Right forelimb (tissue), 1 donor: ENCODE data around the gene BRD3.
A peak's percentile ranks its signal among the peaks of the same experiment; 100 is the strongest.

Source experiments
- DNase-seq: peaks from one replicate; pipeline ENCODE4 v3.0.0-alpha.2; 2018

BRD3 gene

DNA sequence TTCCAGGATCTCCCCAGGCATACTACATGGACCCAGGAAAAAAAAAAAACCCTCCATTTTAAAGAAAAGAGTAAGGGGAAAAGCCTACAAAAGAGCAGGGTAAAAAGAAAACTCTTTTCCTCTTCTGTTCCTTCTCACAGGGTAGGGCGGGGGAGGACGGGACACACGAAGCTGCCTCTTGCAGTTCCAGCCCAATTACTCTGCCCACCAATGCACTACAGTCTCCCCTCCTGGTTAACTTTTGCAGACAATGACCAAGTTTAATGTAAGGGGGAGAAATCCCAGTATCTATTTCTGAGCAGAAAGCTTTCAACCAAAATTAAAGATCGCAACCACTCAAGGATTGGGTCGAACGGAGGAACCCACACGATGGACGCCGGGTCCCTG is 1.3 kb downstream of the BRD3 start:
- DNase-seq = no peak

DNA sequence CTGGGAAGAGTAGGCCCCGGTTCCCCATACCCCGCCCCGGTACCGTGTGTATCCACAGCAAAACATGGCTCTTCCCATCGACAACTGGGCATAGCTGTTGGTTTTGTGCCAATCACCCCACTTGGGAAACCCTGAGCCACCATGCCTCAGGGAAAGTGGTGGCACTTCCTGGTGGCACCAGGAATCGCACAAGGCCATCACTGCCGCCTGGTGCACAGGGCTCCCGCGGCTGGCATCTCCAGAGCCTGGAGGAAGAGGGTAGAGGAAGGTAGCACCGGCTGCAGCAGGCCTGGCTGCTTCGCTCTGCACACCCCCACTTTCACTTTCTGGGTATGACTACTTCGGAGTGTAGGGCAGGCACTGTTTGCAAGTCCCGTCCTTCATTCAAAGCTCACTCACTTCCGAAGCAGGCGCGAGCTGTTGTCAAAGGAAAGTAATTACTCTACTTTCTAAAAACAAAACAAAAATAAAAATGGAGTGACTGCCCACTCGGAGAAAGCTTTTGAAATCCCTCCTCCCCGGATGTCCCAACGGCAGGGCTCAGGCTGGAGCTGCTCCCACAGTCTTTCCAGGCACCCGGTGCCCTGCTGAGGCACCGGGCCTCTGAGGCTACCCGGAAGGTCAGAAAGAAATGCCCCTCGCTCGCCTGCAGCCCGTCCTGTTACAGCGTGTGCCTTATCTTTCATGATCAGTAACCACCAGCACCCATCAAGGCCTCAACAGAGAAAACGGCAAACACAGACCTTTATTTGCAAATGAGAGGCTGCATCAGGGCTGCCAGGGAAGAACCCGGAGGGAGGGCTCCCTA is 2.0 kb downstream of the BRD3 start:
- no peak for DNase-seq

DNA sequence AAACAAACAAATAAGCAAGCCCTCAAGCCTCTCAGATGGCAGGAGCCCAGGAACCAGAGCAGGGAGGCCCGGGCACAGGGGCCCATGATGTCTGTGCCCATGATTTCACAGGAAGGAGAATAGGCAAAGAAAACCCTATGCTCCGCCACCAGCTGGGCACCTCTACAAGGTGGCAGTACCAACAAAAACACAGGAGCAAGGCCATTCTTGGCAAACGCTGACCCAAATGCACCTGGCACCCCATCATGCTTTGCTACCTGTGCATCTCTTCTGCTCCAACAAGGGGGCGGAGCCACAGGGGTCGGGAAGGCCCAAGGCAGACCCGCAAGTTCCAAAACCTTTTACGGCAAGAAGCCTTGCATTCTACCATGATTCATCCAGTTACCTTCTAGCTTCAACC is 3.1 kb downstream of the BRD3 start:
- no peak for DNase-seq

DNA sequence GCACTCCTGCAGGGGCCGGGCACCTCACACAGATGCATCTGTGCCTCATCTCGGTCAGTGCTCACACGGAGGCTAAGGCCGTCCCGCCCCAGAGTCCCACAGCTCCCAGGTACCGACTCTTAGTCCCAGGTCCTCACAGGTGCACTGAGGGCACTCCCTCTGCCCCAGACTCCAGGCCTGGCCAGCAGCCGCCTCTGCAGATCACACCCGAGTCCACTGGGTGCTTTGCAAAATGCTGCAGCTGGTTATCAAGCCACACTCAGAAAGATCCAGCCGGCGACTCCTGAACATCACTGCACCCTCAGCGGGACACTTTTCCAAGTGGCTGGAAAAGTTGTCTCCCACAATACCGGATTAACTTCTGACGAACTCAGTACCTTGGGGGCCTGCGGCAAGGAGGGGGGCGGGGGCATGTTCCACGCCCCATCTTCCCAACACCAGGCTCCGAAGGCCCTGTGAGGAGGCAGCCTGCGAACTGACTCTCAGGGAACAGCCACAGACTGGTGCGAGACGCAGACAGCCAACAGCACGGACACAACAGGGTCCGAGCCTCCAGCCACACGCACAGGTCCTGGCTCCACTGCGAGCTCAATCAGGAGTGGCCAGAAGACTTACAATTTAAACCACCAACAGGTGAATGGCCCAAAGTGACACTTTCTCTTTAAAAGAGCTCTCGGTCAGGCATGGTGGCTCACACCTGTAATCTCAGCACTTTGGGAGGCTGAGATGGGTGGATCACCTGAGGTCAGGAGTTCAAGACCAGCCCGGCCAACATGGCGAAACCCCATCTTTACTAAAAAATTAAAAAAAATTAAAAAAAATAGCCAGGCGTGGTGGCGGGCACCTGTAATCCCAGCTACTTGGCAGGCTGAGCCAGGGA is 4.0 kb downstream of the BRD3 start:
- no peak for DNase-seq

DNA sequence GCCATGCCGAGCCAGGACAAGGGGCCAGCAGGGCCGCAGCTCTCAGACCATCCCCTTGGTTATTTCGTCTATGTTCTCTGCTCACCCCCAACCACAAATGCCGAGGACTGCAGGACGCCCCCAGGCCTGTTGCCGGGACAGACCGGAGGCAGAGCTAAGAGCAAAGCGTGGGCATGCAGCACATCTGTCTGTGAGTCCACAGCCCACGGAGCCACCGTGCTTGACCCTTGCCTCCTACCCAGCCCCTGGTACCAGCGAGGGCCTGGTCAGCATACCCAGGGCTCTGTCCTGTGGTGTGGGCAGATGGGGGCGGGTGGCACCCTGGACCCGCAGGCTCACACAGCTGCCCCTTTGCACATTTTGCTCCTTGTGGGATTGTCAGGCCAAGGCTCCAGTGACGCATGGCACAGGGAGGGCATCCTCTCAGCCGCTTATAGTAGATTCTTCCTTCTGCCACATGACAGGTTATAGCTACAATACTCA is 4.7 kb downstream of the BRD3 start:
- DNase-seq = no peak

DNA sequence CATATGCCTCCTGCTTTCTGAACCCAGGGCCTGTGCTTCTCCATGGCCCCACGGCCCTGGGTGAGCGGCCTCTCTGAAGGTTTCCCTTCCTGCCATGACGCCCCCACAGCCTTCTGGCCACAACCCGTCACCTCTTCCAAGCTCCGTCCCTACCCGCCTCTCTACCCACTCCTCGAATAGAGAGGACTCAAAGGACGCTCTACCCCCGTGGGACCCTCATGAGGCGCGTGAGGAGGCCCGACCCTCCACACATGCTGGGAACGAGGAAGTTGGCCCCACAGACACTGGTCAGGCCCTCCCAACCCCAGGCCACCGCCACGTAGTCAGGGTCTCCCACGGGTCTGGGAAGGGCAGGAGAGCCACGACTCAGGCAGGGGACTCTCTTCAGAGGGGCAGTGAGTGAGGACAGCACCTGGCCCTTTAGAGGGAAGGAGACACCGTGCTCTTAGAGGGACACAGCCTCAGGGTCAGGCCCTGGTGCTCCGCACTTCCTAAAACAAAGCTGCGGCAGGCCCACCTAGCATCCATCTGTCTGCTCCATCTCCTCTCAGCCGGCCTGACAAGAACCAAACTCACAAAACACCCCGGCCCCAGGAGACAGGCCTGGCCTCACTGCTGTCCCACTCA is 5.3 kb downstream of the BRD3 start:
- no peak for DNase-seq

DNA sequence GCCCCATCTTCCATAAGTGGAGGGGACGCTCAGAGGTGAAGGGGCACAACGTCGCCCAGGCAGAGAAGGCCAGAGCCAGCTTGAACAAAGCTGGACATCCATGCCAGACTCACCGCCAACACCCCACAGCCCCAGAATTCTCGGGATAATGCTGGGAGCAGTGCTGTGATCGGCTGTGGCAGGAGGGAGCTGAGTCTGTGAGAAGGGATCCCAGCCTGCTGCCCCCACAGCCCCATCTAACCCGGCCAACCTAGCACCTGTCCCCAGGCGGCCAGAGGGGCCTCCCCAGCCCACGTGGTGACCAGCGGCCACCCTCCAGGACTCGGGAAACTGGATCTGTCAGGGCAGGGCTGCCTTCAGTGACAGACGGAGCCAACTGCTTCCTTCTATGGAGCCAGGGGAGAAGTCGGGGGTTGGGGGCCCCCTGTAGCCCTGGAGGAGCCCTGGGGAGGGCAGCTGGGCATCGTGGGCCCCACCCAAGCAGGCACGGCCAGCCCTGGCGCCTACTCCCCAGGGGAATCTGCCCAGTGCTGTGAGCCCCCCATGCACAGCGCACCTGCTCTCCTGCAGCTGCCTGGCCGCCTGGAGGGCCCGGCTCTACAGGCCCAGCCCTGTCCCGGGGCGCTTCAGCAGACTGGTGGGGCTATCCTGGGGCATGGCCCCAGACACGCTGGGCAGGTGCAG is 6.0 kb downstream of the BRD3 start:
- DNase-seq = no peak

DNA sequence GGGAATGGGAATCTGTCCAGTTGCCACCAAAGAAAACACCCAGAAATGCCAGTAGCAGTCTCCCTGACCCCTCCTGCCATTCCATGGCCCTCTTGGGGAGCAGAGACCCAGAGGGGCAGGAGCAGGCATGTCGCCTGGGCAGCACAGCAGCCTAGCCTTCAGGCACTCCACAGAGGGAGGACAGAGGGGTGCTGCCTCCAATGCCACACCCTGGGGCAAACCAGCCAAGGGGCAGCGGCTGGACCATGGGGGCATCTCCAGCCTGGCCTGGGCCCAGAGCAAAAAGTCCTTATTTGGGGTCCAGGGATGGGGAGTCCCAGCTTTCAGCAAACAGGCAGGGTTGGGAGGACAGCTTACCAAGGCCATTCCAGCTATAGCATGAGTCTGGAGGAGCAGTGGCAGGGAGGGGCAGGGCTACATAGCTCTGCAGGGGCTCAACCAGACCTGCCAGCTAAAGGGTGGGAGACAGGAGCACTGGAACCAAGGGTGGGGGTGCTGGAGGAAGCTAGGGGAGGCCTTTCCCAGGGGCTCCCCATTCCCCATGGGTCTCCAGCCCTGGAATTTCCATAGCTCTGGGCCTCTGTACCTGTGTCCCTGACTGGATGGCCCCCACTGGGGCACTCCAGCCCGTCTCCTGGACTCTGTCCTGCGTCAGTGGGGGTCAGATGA is 6.7 kb downstream of the BRD3 start:
- no peak for DNase-seq

DNA sequence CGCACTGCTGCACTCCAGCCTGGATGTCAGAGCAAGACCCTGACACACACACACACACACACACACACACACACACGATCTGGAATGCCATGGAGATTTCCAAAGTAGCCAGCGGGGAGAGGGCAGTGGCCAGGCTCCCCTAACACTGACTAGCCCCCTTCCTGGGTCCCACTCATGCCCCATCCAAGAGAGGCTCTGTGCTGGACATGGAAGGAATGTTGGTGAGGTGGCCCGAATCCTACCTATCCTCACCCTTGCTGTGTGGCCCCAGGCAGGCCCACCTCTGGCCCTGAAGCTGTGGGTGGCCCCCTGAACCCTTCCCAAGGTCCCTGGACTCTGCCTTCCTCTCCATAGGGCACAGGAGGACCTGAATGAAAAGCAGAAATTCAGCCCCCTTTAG is 7.3 kb downstream of the BRD3 start:
- no peak for DNase-seq

DNA sequence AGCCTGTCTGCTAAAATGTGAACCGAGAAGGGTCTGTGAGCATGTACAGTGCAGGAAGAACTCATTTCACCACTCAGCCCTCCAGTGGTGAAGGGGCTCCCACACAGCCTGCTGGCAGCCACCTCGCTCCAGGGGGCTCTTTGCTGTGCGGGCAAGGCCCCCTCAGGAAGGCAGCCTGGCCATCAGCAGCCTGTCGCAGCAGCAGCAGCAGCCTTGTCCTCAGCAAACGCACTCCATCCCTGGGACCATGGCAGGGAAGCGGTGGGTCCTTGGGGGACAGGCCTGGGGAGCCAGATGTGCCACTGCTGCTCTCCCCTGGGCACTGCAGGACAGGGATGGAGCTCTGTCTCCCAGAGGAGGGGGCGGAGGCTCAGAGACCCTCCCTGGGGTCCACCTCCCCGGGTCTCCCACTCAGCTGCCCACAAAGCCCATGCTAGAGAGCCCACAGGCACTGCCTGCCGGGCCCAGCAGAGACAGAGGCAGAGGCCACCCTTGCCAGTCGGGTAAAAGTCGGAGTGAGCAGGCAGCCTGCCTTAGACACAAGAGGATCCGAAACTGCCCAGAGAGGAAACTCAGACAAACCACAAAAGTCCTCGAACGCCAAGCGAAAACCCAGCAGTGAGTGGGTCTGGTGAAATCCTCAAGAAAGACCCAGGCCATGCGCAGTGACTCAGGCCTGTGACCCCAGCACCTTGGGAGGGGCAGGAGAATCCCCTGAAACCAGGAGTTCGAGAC is 8.0 kb downstream of the BRD3 start:
- DNase-seq = no peak

DNA sequence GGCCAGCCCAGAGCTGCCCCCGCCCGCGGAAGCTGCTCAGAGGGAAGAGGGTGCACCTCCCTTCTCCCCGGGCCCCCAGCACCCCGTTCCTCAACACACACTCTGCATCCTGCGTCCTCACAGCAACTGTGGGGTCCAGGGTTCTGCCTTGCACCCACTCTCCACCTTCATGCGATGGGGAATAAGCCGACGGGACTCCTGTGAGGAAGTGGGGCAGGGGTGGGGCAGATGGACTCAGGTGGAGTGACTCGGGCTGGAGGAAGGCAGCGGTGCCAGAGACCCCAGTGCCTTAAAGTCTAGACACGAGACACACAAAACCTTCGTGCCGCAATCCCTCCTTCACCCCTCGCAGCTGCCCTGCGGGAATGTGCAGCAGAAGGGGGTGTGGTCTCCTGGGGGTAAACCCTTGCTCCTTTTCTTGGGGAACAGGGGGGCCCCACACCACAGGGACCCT is 8.6 kb downstream of the BRD3 start:
- no peak for DNase-seq

DNA sequence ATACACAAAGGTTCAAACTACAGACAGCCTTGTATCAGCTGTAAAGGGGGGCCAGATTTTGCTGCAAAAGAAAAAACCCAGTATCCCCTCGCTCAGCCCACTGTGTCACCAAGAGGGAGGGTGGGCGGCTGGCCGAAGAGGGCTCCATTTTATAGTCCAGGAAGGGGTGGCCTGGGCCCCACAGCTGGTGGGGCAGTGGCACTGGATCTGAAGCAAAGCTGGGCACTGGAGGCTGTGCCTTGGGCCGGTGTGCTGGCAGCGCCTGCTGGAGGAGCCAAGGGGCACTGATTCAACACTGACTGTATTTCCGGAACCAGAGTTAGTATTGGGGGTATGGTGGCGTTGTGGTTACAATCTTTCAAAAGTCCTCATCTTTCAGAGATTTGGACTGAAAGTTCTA is 9.1 kb downstream of the BRD3 start:
- DNase-seq = no peak

DNA sequence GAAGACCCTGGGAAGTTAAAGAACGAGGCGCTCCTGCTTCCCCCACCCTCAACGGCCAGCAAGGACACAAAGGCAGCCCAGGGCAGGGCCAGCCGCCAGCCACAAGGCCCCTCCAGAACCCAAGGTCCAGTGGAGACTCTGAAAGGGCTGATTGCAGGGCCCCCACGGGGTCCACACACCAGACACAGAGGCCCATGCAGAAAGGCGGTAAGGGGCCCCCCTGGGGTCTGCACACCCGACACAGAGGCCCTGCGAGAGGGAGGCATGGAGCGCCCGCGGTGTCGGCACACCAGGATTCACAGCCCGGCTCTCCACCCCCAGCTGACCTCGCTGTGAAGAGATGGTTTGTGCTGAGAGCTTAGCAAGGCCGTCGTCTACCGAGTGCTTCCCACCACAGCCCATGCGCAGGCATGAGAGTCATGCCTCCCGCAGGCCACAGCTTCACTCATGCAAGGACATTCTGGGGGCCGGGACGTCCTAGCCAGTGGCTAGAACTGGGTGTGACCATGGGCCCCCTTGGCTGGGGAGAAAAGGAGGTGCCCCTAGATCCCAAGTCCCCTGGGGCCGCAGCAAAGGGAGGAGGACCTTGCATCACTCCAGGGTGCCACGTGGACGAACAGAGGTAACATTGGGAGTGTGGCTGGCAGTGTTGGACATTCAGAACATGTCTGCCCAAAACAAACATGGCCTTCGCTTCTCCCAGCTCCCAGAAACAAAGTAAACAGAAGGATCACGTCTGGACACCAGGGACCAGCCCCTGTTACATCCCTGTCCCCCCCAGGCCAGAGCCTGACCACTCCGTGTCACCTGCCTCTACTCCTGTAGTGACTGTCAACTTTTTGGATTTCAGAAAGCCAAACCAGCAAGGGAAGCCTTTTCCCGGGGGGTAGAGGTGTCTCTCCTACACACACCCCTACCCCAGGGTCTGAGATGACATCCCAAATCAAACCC is 9.8 kb downstream of the BRD3 start:
- no peak for DNase-seq

DNA sequence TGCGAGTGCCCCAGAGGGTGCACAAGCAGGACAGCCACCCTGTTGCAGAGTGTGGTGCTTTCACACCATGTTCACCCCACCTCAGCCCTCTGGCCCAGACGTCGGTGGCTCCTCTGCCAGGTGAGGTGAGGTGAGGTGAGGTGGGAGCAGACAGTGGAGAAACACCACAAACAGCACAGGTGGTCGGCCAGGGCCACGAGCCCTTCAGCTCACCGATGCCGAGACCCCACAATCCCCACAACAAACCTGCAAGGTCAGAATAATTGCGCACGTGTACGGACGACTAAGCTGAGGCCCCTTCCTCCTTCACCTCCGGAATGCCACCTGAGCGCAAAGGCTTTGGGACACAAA is 10.5 kb downstream of the BRD3 start:
- DNase-seq = no peak

DNA sequence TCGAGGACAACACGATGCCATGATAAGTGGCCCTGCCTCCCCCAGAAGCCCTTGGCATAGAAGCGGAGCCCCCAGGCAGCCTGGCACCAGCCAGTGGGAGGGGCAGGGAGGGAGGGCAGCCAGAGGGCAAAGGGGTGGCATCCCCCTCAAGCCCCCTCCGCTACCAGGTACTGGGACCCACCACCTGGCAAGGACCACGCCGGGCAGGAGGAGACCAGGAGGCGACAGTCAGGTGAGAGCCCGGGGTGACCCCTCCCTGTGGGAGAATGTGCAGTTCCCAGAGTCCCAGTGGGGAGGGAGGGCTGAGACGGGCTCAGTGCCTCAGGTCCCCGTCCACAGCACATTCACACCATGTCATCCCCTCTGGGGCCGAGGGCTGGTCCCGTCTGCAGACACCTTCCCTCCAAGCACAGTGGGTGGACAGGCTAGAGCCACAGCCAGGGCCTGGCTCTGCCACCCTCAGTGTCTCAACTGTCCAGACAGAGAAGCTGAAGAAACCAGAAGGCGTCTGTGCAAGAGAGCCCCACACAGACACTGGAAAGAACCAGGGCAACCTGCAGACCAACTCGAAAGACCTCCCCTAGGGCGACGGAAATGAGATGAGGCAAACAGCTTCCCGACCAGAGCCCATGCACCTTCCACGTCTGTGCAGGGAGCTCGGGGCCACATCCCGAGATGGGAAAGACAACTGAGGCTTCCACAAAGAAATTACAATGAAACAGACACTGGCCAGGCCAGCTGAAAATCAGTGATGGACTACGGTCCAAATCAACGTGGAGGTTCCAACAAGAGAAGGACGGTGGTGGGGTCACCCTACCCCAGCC is 11.1 kb downstream of the BRD3 start:
- DNase-seq = no peak

DNA sequence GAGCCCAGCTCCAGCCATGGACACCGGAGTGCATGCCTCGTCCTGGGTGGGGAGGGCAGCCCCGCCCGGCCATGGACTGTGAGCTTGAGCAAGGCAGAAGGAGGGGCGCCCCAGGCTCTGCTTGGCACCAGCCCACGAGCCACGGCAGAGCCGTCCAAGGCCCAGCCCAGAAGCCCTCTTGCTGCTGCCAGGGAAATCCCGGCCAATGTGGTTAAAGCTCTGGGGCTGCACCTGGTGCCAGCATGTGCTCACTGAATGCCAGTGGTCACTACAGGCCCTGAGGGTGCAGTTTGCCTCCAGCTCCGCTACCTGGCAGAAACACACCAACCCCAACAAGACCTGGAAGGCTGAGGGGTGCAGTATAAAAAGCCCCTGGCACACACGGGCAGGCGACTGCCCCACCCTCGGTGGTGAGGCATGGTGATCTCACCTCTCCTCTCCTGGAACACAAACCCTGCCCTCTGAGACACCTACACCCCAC is 11.8 kb downstream of the BRD3 start:
- DNase-seq = peak; percentile 81

DNA sequence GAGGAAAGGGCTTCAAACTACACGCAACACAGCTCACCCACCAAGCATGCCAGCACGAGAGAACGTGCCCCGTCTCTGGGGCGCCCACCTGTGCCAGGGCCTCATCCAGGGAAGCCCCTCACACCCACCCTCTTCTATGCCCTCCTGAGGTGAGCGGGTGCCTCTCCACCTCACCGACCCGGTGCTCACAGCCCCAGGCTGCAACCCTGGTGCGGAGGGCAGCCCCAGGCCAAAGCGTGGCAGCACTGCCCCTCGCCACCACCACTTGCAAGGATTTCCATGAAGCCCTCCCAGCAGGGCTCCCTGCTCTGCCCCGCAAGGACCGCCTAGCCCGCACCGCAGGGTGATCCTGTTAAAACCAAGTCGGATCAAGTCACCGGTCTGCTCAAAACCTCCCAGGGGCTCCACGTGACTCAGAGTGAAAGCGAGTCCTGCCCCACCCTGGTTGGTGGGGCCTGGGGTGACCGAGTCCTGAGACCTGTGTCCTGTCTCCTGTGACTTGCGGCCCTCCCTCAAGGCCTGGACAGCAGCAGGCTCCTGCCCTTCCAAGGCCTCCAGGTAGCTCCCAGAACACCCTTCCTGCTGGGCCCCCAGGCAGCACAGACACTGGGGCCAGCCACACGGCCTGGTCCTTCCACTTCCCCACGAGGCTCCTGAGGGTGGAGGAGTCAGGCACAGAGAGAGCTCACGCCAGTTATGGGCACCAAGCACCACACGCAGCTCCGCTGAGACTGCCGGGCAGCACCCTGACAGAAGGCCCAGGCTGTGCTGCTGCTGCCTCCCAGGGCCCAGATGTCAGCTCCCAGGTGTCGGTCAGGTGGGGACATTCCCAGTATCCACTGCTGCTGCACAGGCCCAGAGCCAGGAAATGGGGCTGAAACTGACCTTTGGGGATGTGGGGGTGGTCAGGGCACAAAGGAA is 12.7 kb downstream of the BRD3 start:
- peak; percentile 30 for DNase-seq
